Peyer's patch (tissue), 4 donors: ENCODE data around the gene WNT3A.

Source experiments
- POLR2A ChIP-seq, 2 donors: fragments of 450-650 bp; IDR thresholded peaks; one replicate each; pipeline ENCODE4 v1.5.1; 2017; ENCODE audit warnings: antibody characterized with exemption in 2 of 2, mild to moderate bottlenecking in 2 of 2, moderate library complexity in 2 of 2
- TF ChIP-seq, protein P1 (sequence below), 6 experiments: fragments of 450-650 bp in 4 of 6; fragments of 200-600 bp in 2 of 6; sonication (generic) in 1 of 6; IDR thresholded peaks; one replicate each; pipeline ENCODE4 v1.5.1; 2017 to 2019; ENCODE audit warnings: antibody characterized with exemption in 6 of 6, mild to moderate bottlenecking in 3 of 6, moderate library complexity in 1 of 6

DNA sequence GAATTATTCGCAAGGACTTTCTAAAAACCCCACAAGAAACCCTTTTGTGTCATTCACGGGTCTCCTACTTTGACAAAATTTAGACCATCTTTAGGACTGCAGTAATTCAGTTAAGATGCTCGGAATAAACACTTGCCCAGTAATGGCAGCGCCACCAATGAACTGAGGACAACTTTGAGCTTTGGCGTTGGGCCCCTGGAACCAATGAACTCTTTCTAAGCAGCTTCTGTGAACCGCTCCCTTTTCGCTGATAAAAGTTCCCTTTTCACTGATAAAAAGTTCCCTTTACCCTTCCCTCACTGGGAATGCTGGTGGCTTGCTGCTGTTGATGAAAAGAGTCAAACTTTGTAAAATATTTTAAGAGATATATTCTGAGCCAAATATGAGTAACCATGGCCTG, 103.8 kb downstream of the WNT3A start:
- TF ChIP-seq, protein P1, sequence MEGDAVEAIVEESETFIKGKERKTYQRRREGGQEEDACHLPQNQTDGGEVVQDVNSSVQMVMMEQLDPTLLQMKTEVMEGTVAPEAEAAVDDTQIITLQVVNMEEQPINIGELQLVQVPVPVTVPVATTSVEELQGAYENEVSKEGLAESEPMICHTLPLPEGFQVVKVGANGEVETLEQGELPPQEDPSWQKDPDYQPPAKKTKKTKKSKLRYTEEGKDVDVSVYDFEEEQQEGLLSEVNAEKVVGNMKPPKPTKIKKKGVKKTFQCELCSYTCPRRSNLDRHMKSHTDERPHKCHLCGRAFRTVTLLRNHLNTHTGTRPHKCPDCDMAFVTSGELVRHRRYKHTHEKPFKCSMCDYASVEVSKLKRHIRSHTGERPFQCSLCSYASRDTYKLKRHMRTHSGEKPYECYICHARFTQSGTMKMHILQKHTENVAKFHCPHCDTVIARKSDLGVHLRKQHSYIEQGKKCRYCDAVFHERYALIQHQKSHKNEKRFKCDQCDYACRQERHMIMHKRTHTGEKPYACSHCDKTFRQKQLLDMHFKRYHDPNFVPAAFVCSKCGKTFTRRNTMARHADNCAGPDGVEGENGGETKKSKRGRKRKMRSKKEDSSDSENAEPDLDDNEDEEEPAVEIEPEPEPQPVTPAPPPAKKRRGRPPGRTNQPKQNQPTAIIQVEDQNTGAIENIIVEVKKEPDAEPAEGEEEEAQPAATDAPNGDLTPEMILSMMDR (IDR thresholded peaks at IDR 0.05): no peak
- no peak for TF ChIP-seq POLR2A (IDR thresholded peaks at IDR 0.05)
